Measurements from ENCODE around the gene STK32B. TPM values are rescaled to one million over a fixed set of nuclear protein-coding genes. Genes with fewer than 3 reads are reported as not detected.
"Not testable (repeated sequence)": the region's sequence is repeated elsewhere in the genome, so short reads cannot be mapped to it uniquely, and the experiment has no call there.

Gene STK32B
- total and polyA plus RNA-seq, 5 donors from 2014 or later, result not detected

DNA sequence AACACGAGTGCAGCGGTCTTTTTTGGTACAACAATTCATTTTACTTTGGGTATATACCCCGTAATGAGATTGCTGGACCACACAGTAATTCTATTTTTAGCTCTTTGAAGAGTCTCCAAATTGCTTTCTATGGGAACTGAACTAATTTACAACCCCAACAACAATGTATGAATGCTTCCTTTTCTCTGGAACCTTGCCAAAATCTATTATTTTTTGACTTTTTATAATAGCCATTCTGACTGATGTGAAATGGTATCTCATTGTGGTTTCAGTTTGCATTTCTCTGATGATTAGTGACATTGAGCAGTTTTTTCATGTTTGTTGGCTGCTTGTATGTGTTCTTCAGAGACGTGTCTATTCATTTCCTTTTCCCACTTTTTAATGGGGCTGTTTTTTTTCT is 240.8 kb downstream of the STK32B start:
- Mint-ChIP-seq H3K27ac (no peak overlapping the region), H3K27me3 (no peaks in the 10 kb centered on the region), H3K9me3 (peaks cover 0 to 9% (median 3%) of the 10 kb centered on the region in 7 donors), H3K4me3 (no peak overlapping the region), H3K4me1 (no peaks in the 10 kb centered on the region), H3K36me3 (peaks cover 3% of the 10 kb centered on the region)
- Histone ChIP-seq H3K27ac (ENCODE audit: insufficient read depth, low read length, poor library complexity, severe bottlenecking) (no peak overlapping the region), H3K36me3 (ENCODE audit: control insufficient read depth, insufficient read depth, low read length) (no peaks in the 10 kb centered on the region), H3K4me1 (ENCODE audit: control insufficient read depth, insufficient read depth, low read length, poor library complexity, severe bottlenecking) (no peaks in the 10 kb centered on the region), H3K9me3 (ENCODE audit: control insufficient read depth in 2 of 2, low read length in 2 of 2) (no peaks in the 10 kb centered on the region), H3K4me3 (ENCODE audit: low read depth, low read length) (no peak overlapping the region), H3K27me3 (ENCODE audit: control insufficient read depth, insufficient read depth, low read length) (no peaks in the 10 kb centered on the region)
- ATAC-seq (ENCODE audit: low read depth in 2 of 2) (no peak), DNase-seq (no peak)

GRCh38 chr4:5298000-5298787 is 246.9 kb downstream of the STK32B start:
- not testable (repeated sequence) for H3K4me1 Mint-ChIP-seq; H3K4me1 ChIP-seq (ENCODE audit: control insufficient read depth, insufficient read depth, low read length, poor library complexity, severe bottlenecking)

DNA sequence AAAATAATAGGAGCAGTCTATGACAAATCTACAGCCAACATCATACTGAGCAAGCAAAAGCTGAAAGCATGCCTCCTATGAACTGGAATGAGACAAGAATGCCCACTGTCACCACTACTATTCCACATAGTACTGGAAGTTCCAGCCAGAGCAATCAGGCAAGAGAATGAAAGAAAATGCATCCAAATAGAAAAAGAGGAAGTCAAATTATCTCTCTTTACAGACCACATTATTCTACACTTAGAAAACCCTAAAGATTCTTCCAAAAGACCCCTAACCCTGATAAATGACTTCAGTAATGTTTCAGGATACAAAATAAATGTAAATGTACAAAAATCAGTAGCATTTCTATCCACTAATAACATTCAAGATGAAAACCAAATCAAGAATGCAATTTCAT is 249.0 kb downstream of the STK32B start:
- no peak for DNase-seq
- no peaks in the 10 kb centered on the region for H3K4me1 Mint-ChIP-seq
- peaks cover 3% of the 10 kb centered on the region for H3K36me3 Mint-ChIP-seq
- peaks cover 0 to 9% (median 4%) of the 10 kb centered on the region in 7 donors for H3K9me3 Mint-ChIP-seq
- no peak overlapping the region for H3K4me3 Mint-ChIP-seq
- H3K4me1 ChIP-seq (ENCODE audit: control insufficient read depth, insufficient read depth, low read length, poor library complexity, severe bottlenecking), result no peaks in the 10 kb centered on the region
- no peak overlapping the region for H3K27ac Mint-ChIP-seq
- H3K27me3 Mint-ChIP-seq, result no peaks in the 10 kb centered on the region
- no peak for ATAC-seq (ENCODE audit: low read depth in 2 of 2)
- no peaks in the 10 kb centered on the region for H3K9me3 ChIP-seq (ENCODE audit: control insufficient read depth in 2 of 2, low read length in 2 of 2)
- no peak overlapping the region for H3K4me3 ChIP-seq (ENCODE audit: low read depth, low read length)
- H3K36me3 ChIP-seq (ENCODE audit: control insufficient read depth, insufficient read depth, low read length), result no peaks in the 10 kb centered on the region
- H3K27me3 ChIP-seq (ENCODE audit: control insufficient read depth, insufficient read depth, low read length), result no peaks in the 10 kb centered on the region
- no peak overlapping the region for H3K27ac ChIP-seq (ENCODE audit: insufficient read depth, low read length, poor library complexity, severe bottlenecking)

More at GRCh38 chr4:5298000-5298787, 246.9 kb downstream of the STK32B start:
- not testable (repeated sequence) for DNase-seq; H3K27me3 Mint-ChIP-seq; H3K4me3 Mint-ChIP-seq; H3K27ac Mint-ChIP-seq; ATAC-seq (ENCODE audit: low read depth in 2 of 2); H3K9me3 ChIP-seq (ENCODE audit: control insufficient read depth in 2 of 2, low read length in 2 of 2); H3K36me3 Mint-ChIP-seq; H3K36me3 ChIP-seq (ENCODE audit: control insufficient read depth, insufficient read depth, low read length); H3K4me3 ChIP-seq (ENCODE audit: low read depth, low read length); H3K27ac ChIP-seq (ENCODE audit: insufficient read depth, low read length, poor library complexity, severe bottlenecking); H3K27me3 ChIP-seq (ENCODE audit: control insufficient read depth, insufficient read depth, low read length)
- H3K9me3 Mint-ChIP-seq, result peaks cover 0 to 11% (median 5%) of the 10 kb centered on the region in 7 donors

DNA sequence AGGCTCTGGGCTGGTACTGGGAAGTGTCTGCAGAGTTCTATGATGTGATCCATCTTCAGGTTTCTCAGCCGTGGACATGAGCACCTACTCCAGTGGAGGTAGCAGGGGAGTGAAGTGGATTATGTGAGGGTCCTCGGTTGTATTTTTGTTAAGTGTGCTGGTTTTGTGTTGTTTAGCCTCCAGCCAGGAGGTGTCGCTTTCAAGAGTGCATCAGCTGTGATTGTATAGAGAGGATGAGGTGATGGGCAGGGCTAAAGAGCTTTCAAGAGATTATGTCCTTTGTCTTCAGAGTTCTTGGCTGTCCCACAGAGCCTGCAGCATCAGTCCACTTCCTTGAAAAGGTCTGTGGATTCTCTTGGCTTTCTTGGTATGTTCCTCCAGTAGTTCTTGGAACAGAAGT is 256.6 kb downstream of the STK32B start:
- no peaks in the 10 kb centered on the region for H3K27me3 Mint-ChIP-seq
- ATAC-seq (ENCODE audit: low read depth in 2 of 2) (no peak), DNase-seq (no peak)
- no peaks in the 10 kb centered on the region for H3K36me3 ChIP-seq (ENCODE audit: control insufficient read depth, insufficient read depth, low read length)
- no peaks in the 10 kb centered on the region for H3K36me3 Mint-ChIP-seq
- H3K4me3 Mint-ChIP-seq, result no peak overlapping the region
- H3K9me3 Mint-ChIP-seq, result peaks cover 0 to 14% (median 4%) of the 10 kb centered on the region in 7 donors
- no peak overlapping the region for H3K4me3 ChIP-seq (ENCODE audit: low read depth, low read length)
- no peaks in the 10 kb centered on the region for H3K9me3 ChIP-seq (ENCODE audit: control insufficient read depth in 2 of 2, low read length in 2 of 2)
- no peaks in the 10 kb centered on the region for H3K4me1 Mint-ChIP-seq
- H3K27me3 ChIP-seq (ENCODE audit: control insufficient read depth, insufficient read depth, low read length), result no peaks in the 10 kb centered on the region
- no peak overlapping the region for H3K27ac ChIP-seq (ENCODE audit: insufficient read depth, low read length, poor library complexity, severe bottlenecking)
- H3K4me1 ChIP-seq (ENCODE audit: control insufficient read depth, insufficient read depth, low read length, poor library complexity, severe bottlenecking), result no peaks in the 10 kb centered on the region
- H3K27ac Mint-ChIP-seq, result no peak overlapping the region

DNA sequence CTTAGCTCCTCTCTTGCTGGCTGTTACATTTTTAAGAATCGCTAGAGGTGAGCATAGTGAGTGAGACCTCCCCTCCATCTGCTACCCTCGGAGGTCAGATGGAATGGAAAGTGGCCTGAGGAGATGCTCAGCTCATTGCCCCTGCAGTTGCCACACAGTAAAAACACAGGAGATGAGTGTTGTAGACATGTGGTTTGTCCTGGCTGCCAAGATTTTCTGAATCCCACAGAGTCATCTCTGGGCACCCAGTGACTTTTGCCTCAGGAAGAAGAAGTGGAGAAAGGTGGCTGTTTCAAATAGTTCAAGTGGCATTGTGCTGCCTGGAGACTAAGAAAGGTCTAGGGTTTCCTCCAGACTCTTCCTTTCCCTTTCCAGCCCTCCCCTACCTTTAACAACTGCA is 271.0 kb downstream of the STK32B start:
- Histone ChIP-seq H3K36me3 (ENCODE audit: control insufficient read depth, insufficient read depth, low read length) (no peaks in the 10 kb centered on the region), H3K27ac (ENCODE audit: insufficient read depth, low read length, poor library complexity, severe bottlenecking) (no peak overlapping the region), H3K4me3 (ENCODE audit: low read depth, low read length) (no peak overlapping the region), H3K9me3 (ENCODE audit: control insufficient read depth in 2 of 2, low read length in 2 of 2) (peaks cover 0 to 9% of the 10 kb centered on the region in 2 experiments), H3K4me1 (ENCODE audit: control insufficient read depth, insufficient read depth, low read length, poor library complexity, severe bottlenecking) (no peaks in the 10 kb centered on the region), H3K27me3 (ENCODE audit: control insufficient read depth, insufficient read depth, low read length) (no peaks in the 10 kb centered on the region)
- ATAC-seq (ENCODE audit: low read depth in 2 of 2) (no peak), DNase-seq (no peak)
- Mint-ChIP-seq H3K4me3 (no peak overlapping the region), H3K9me3 (peaks cover 0 to 8% (median 5%) of the 10 kb centered on the region in 7 donors), H3K4me1 (no peaks in the 10 kb centered on the region), H3K27me3 (no peaks in the 10 kb centered on the region), H3K27ac (no peak overlapping the region), H3K36me3 (no peaks in the 10 kb centered on the region)

GRCh38 chr4:5330339-5330989 is 279.2 kb downstream of the STK32B start:
- Mint-ChIP-seq H3K4me3 (no peak overlapping the region), H3K27me3 (no peaks in the 10 kb centered on the region), H3K9me3 (peaks cover 0 to 6% (median 3%) of the 10 kb centered on the region in 7 donors), H3K36me3 (no peaks in the 10 kb centered on the region), H3K27ac (no peak overlapping the region), H3K4me1 (peaks cover 0 to 4% (median 0%) of the 10 kb centered on the region in 4 donors)
- ATAC-seq (ENCODE audit: low read depth in 2 of 2) (no peak), DNase-seq (no peak)
- no peak overlapping the region for H3K4me3 ChIP-seq (ENCODE audit: low read depth, low read length)
- H3K27ac ChIP-seq (ENCODE audit: insufficient read depth, low read length, poor library complexity, severe bottlenecking), result no peak overlapping the region
- no peaks in the 10 kb centered on the region for H3K27me3 ChIP-seq (ENCODE audit: control insufficient read depth, insufficient read depth, low read length)
- no peaks in the 10 kb centered on the region for H3K4me1 ChIP-seq (ENCODE audit: control insufficient read depth, insufficient read depth, low read length, poor library complexity, severe bottlenecking)
- H3K36me3 ChIP-seq (ENCODE audit: control insufficient read depth, insufficient read depth, low read length), result no peaks in the 10 kb centered on the region
- no peaks in the 10 kb centered on the region for H3K9me3 ChIP-seq (ENCODE audit: control insufficient read depth in 2 of 2, low read length in 2 of 2)

DNA sequence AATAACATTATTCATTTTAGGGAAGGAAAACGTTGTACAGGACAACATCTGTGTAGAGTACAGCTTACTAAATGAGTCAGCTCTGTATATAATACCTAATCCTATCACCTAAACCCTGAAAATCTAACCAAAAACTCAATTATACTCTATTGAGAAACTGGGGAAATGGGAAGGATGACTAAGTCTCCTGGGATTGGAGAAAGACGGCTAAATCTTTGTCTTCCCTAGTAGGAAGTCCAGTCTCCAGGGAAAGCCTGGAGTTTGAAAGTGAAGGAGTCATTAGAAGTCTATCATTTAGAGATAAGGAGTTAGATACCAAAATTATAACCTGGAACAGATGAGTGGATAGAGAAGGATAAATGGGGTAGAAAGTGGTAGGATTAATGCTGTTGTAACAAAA is 286.5 kb downstream of the STK32B start:
- H3K36me3 Mint-ChIP-seq, result no peaks in the 10 kb centered on the region
- H3K4me3 Mint-ChIP-seq, result no peak overlapping the region
- Histone ChIP-seq H3K9me3 (ENCODE audit: control insufficient read depth in 2 of 2, low read length in 2 of 2) (no peaks in the 10 kb centered on the region), H3K27ac (ENCODE audit: insufficient read depth, low read length, poor library complexity, severe bottlenecking) (no peak overlapping the region), H3K4me3 (ENCODE audit: low read depth, low read length) (no peak overlapping the region), H3K36me3 (ENCODE audit: control insufficient read depth, insufficient read depth, low read length) (no peaks in the 10 kb centered on the region), H3K27me3 (ENCODE audit: control insufficient read depth, insufficient read depth, low read length) (no peaks in the 10 kb centered on the region), H3K4me1 (ENCODE audit: control insufficient read depth, insufficient read depth, low read length, poor library complexity, severe bottlenecking) (no peaks in the 10 kb centered on the region)
- H3K27ac Mint-ChIP-seq, result no peak overlapping the region
- peaks cover 4% of the 10 kb centered on the region for H3K27me3 Mint-ChIP-seq
- peaks cover 0 to 6% (median 3%) of the 10 kb centered on the region in 7 donors for H3K9me3 Mint-ChIP-seq
- H3K4me1 Mint-ChIP-seq, result no peaks in the 10 kb centered on the region
- DNase-seq (no peak), ATAC-seq (ENCODE audit: low read depth in 2 of 2) (no peak)

DNA sequence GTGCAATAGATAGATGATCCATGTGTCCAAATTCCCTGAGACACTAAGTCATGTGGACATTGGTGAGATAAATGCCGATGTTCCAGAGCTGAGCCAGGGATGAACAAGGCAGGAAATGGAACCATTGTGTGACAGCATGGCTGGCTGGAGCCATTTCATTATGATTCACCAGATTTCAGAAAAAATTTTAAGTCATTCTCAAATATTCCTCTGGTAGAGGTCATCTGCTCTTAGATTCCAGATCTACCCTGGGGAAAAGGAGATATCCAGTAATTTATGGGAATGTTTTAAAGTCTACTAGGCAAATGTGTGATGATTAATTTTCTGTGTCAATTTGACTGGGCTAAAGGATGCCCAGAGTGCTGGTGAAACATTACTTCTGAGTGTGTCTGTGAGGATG is 287.3 kb downstream of the STK32B start:
- no peak for ATAC-seq (ENCODE audit: low read depth in 2 of 2)
- Mint-ChIP-seq H3K4me3 (no peak overlapping the region), H3K36me3 (no peaks in the 10 kb centered on the region), H3K27me3 (peaks cover 4% of the 10 kb centered on the region), H3K27ac (no peak overlapping the region), H3K9me3 (peaks cover 0 to 6% (median 3%) of the 10 kb centered on the region in 7 donors), H3K4me1 (no peaks in the 10 kb centered on the region)
- no peaks in the 10 kb centered on the region for H3K36me3 ChIP-seq (ENCODE audit: control insufficient read depth, insufficient read depth, low read length)
- H3K9me3 ChIP-seq (ENCODE audit: control insufficient read depth in 2 of 2, low read length in 2 of 2), result no peaks in the 10 kb centered on the region
- H3K4me3 ChIP-seq (ENCODE audit: low read depth, low read length), result no peak overlapping the region
- no peaks in the 10 kb centered on the region for H3K27me3 ChIP-seq (ENCODE audit: control insufficient read depth, insufficient read depth, low read length)
- no peaks in the 10 kb centered on the region for H3K4me1 ChIP-seq (ENCODE audit: control insufficient read depth, insufficient read depth, low read length, poor library complexity, severe bottlenecking)
- H3K27ac ChIP-seq (ENCODE audit: insufficient read depth, low read length, poor library complexity, severe bottlenecking), result no peak overlapping the region
- DNase-seq, result no peak

Measured in CD4-positive, CD25-positive, alpha-beta regulatory T cell (primary cell).